SKM-1 (cell line): ENCODE results near the gene GSTA3.
"Not testable (repeated sequence)": the region's sequence is repeated elsewhere in the genome, so short reads cannot be mapped to it uniquely, and the experiment has no call there.

Source experiments
- DNase-seq: peaks from one replicate; lab custom pipeline; 2025; ENCODE audit not compliant: unreplicated experiment; lab: John Stamatoyannopoulos, UW

GSTA3 gene

DNA sequence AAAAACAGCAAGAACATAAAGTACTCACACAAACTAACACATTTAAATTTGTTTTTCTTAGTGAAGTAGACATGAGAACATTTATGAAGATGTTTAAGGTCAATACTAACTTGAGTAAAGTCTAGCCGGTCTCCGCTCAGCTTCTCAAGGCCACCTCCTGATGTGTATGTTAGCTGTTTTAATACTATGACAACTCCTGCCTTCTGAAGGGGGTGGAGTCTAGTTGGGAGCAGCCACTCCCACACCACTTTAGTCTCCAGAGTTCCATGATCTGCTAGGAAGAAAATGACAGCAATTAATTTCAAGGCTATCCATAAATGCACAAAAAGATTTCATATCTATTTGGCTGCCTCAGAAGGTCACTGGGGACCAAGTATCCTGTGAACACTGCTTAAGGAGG lies at the start of gene GSTA3:
TSS of gene GSTA3 (minus strand) at position 168 of the 400 bp plus-strand sequence. CDS start 3,864 bp downstream, outside the sequence.
- no peak for DNase-seq

GRCh38 chr6:52958546-52959255 lies 49.2 kb upstream of the GSTA3 start:
- no peak for DNase-seq

DNA sequence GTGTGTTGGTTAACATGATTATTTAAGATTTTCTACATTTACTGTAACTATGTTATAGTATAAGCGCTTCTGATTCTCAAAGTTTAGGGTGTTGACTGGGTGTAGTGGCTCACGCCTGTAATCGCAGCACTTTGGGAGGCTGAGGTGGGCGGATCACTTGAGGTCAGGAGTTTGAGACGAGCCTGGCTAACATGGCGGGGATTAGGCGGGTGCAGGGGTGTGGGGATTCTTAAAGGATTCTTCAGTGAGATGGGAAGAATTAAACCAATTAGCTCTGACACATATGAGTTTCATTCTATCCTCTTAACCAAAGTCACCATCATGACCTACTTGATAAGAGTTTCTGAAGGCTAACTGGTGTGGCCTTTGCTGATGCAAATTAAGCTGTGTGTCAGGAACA lies 46.4 kb upstream of the GSTA3 start:
- no peak for DNase-seq

GRCh38 chr6:52953911-52954839 lies 44.7 kb upstream of the GSTA3 start:
- DNase-seq, result no peak

DNA sequence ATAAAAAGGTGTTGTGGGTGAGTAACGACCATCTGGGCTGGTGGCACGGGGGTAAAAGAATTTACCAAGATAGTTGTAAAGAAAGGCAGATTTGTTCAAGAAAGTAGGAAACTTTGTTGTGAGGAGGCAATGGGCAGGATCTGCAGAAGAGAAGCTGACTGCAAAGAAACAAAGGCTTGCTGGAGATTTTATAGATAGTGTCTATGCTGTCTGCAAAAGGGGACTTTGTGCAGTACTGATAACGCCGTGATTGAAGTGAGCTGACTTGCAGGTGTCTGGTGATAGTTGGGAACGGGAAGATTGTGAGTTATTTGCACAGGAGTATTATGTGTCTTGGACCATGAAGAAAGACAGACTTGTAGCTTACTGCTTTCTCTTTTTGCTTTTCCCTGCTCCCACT lies 36.8 kb upstream of the GSTA3 start:
- no peak for DNase-seq

DNA sequence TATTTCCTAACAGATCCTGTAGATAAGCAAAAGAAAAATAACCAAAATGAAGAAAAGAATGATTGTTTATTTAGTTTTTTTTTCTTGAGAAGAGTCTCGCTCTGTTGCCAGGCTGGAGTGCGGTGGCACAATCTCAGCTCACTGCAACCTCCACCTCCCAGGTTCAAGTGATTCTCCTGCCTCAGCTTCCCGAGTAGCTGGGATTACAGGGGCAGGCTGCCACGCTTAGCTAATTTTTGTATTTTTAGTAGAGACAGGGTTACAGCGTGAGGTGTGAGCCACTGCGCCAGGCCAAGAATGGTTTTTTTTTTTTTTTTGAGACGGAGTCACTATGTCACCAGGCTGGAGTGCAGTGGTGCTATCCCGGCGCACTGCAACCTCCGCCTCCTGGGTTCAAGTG lies 33.3 kb upstream of the GSTA3 start:
- DNase-seq, result not testable (repeated sequence)

DNA sequence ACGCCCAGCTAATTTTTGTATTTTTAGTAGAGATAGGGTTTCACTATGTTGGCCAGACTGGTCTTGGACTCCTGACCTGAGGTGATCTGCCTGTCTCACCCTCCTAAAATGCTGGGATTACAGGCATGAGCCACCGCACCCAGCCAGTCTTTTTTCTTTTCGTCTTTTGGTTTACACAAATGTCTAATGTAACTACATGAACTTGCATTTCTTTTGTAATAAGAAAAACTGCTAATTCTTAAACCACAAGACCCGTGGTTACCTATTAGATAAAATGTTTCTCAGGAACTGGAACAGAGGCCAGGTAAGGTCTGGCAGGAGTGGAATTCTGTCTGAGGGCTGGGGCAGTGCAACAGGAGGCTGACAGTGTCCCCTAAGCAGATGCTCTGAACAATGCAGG lies 32.7 kb upstream of the GSTA3 start:
- DNase-seq, result no peak

DNA sequence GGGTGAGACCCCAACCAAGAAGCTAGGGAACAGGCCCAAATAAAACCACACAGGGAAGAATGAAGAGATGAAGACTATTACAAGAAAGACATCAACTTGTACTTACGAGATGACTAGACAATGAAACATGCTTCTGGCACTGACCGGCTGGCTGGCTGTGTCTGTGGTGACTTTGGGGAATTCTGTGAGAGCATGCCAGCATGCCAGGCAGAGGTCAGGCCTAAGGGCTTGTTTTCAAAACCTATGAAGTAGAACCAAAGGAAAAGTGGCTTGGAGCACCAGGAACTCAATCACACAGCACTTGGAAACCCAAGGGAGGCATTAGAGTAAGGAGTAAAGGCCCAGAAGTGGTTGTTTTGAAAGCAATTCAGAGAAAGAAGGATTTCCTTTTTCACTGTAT lies 28.4 kb upstream of the GSTA3 start:
- no peak for DNase-seq

- DNase-seq, result no peak
These were observed 24.3 kb upstream of the GSTA3 start for GRCh38 chr6:52933778-52934177.

- DNase-seq, result no peak
These were observed 21.9 kb upstream of the GSTA3 start for GRCh38 chr6:52931351-52931750.

DNA sequence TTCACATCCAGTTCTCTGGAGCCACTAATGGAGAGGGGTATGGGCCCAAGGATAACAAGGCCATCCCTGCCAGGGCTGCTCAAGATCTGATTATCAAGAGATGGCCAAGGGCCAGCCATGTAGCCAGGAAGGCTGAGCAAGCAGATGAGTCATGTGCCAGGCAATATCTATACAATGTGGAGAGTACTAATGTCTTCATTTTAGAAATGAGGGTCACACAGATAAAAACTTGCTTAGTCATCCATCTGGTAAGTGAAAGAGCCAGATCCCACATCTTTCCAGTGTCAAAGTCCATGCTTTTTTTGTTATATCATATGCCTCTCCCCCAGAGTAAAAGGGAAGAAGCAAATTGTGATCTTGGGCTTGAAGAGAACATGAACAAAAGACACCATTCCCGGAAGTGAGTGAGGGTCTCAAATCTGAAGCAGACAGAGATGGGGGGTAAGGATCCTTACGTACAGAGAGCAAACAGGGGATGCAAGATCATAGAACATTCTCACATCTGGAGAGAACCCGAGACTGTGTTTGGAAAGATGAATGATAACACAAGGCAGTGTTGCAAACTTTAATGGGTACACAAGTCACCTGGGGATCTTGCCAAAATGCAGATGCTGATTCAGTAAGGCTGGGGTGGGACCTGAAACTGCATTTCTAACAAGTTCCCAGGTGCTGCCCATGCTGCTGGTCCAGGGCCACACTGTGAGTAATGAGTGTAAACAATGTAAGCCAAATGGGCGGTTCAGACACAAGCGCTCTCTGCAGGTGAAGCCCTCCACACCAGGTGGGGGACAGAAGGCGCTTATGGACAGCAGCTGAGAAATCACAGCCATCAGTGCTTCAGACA lies 20.0 kb upstream of the GSTA3 start:
- DNase-seq, result no peak

GRCh38 chr6:52927451-52927850 lies 18.0 kb upstream of the GSTA3 start:
- no peak for DNase-seq

DNA sequence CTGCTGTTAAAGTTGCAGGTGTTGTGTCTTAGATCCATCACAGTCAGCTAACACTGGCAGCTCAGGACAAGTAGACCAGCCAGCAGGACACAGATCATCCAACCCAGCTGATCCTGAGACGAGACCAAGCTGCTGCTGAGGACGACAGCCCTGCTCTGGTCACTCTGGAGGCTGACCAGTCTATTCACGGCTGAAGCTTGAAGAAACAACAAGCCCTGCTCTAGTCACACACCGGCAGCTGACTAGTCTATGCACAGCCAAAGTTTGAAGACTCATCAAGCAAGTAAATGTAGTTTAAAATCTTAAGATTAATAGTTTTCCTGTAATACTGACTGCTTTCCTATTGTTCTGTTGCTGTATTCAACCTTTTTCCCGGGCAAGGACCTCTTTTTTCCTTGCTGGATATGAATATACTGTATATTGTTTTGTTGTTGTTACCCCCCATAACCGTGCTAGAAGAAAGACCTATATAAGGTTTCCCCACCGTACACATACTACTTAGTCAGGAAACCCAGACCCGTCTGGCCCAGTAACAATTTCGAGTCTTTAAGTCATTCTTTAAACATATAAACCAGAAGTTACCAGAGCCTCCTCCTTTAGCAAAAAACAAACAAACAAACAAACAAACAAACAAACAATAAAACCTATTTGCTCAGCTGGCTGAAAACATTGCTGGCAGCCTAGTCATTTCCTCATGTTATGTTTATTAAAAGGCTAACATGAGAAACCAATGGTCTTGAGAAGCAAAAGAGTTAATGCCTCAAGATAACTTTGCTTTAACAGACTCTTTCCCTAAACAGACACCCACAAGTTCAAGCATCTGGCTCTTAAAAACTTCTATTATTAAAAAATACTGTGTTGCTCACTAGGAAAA lies 16.7 kb upstream of the GSTA3 start:
- no peak for DNase-seq

GRCh38 chr6:52925042-52925441 lies 15.5 kb upstream of the GSTA3 start:
- DNase-seq, result no peak

- DNase-seq, result not testable (repeated sequence)
These were observed 14.2 kb upstream of the GSTA3 start for GRCh38 chr6:52923689-52924088.

DNA sequence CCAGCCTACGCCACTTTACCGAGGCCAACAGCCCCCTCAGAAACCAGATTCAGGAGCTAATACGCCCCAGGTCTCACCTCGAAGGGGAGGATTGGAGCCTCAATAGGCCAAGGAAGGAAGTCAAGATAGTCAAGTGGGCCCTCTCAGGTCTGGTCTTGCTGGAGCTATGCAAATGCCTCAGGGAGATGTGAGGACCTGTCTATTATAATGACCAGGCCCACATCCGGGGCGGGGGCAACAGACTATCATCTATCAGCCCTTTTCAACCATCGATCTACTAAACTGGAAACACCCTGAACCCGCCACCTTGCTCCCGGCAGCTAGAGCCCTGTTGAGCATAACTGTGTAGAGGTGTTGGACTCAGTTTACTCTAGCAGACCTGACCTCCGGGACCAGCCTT lies 12.7 kb upstream of the GSTA3 start:
- no peak for DNase-seq

GRCh38 chr6:52921743-52922142 lies 12.2 kb upstream of the GSTA3 start:
- no peak for DNase-seq

- not testable (repeated sequence) for DNase-seq
These were observed 10.0 kb upstream of the GSTA3 start for GRCh38 chr6:52919511-52919910.

DNA sequence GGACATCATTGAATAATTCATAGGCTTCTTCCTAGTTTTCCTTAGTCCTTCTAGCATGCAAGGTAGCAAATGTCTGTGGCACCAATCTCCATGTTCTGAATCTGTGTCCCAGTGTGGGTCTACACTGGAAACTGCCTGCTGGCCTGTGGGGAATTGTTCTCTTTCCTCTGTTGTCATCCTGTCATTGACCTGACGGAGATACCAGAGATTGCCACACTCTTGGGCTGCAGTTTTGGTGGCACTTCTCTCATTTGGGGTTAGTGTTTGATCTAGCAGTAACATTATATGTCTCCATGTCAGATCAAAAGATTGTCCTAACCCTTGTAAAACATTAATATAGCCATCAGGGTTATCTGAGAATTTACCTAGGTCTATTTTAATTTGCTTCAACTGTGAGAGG lies 9.3 kb upstream of the GSTA3 start:
- not testable (repeated sequence) for DNase-seq

GRCh38 chr6:52918027-52918686 lies 8.7 kb upstream of the GSTA3 start:
- not testable (repeated sequence) for DNase-seq
